Uterus (tissue), 4 donors: ENCODE results near the gene INF2. TPM values are rescaled to one million over a fixed set of nuclear protein-coding genes. Genes with fewer than 3 reads are reported as not detected.

Experiments
- DNase-seq, 2 donors: peaks; one replicate each; pipeline ENCODE4 v3.0.0-alpha.2; 2019 to 2020
- H3K27ac ChIP-seq, 2 donors: fragments of 200-600 bp; sonication (generic); 1 replicate in 1 of 2; 2 replicates in 1 of 2; pipeline ENCODE4 v1.5.1; 2016 to 2018
- H3K27me3 ChIP-seq, 2 donors: fragments of 200-600 bp; sonication (generic); one replicate each; pipeline ENCODE4 v1.5.1; 2018 to 2019; ENCODE audit warnings: control low read depth in 1 of 2
- H3K36me3 ChIP-seq, 2 donors: fragments of 200-600 bp; sonication (generic); one replicate each; pipeline ENCODE4 v1.5.1; 2019; ENCODE audit warnings: control low read depth in 1 of 2
- H3K4me1 ChIP-seq, 2 donors: fragments of 200-600 bp; sonication (generic); one replicate each; pipeline ENCODE4 v1.5.1; 2018 to 2019; ENCODE audit warnings: control low read depth in 1 of 2
- H3K4me3 ChIP-seq, 2 donors: fragments of 200-600 bp; sonication (generic); 1 replicate in 1 of 2; 2 replicates in 1 of 2; pipeline ENCODE4 v1.5.1; 2018 to 2019; ENCODE audit warnings: mild to moderate bottlenecking in 1 of 2
- H3K9me3 ChIP-seq, 2 donors: fragments of 200-600 bp; sonication (generic); one replicate each; pipeline ENCODE4 v1.5.1; 2019; ENCODE audit warnings: control low read depth in 1 of 2
- POLR2A ChIP-seq, 2 donors: fragments of 450-650 bp; IDR thresholded peaks; one replicate each; pipeline ENCODE4 v1.6.1; 2016; ENCODE audit warnings: antibody characterized with exemption in 2 of 2, mild to moderate bottlenecking in 1 of 2, moderate library complexity in 1 of 2
- intact Hi-C: fragments of 100-400 bp; cut with DNase I; formaldehyde crosslinking; loops from one replicate; pipeline ENCODE4 v1.15.1; 2023; ENCODE audit warnings: low total_unique reads
- total RNA-seq, 4 donors: library from RNA; depleted of rRNA in 3 of 4; stranded (reverse); fragments of >200 nt in 3 of 4; gene quantifications; one replicate each; pipeline versions ENCODE4 v1.1.0 to v1.2.4, GENCODE V29; 2014 to 2023
- TF ChIP-seq, protein P1 (sequence below), 4 experiments: fragments of 200-600 bp in 2 of 4; fragments of 450-650 bp in 2 of 4; sonication (generic) in 2 of 4; IDR thresholded peaks; one replicate each; pipeline ENCODE4 v1.5.1; 2016 to 2019; ENCODE audit warnings: antibody characterized with exemption in 4 of 4, mild to moderate bottlenecking in 2 of 4, moderate library complexity in 1 of 4
- donor health status: DM: yes; HTN: yes; CAD: no.

Gene INF2
- total RNA-seq, 4 donors from 2014 or later, result 13.5 to 79.4 (median 44.6) TPM

DNA sequence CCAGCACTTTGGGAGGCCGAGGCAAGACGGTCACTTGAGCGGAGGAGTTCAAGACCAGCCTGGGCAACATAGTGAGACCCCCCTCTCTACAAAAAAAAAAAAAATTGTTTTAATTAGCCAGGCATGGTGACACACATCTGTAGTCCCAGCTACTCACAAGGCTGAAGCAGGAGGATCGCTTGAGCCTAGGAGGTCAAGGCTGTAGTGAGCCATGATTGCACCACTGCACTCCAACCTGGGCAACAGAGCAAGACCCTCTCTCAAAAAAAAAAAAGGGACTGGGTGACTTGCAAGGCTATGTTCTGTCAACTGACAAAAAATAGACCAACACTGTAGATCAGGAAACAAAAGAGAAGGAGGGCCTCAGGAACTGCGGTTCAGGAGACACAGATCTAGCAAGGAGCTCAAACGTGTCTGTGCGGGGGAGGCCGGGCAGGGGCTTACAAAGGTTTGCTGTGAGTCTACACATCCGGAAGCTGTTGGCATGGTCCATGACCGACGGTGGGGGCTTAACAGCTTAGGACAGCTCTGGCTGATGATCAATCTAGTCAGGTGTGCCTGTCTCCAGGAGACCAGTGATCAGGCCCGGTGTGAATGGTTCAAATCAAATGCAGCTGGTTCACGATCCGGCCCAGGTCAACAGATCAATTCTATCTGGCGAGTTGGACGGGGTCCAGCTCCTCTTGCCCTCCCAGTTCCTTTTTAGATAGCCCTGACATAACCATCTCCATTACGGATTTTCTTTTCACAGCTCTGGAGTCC lies 31.7 kb upstream of the INF2 start:
- Histone ChIP-seq H3K27ac (no peak overlapping the region), H3K4me3 (no peak overlapping the region), H3K9me3 (peaks cover 0 to 3% of the 10 kb centered on the region in 2 donors), H3K36me3 (no peaks in the 10 kb centered on the region), H3K4me1 (peaks cover 0 to 3% of the 10 kb centered on the region in 2 donors), H3K27me3 (no peaks in the 10 kb centered on the region)
- intact Hi-C loops, result no loop called here
- TF ChIP-seq, protein P1, sequence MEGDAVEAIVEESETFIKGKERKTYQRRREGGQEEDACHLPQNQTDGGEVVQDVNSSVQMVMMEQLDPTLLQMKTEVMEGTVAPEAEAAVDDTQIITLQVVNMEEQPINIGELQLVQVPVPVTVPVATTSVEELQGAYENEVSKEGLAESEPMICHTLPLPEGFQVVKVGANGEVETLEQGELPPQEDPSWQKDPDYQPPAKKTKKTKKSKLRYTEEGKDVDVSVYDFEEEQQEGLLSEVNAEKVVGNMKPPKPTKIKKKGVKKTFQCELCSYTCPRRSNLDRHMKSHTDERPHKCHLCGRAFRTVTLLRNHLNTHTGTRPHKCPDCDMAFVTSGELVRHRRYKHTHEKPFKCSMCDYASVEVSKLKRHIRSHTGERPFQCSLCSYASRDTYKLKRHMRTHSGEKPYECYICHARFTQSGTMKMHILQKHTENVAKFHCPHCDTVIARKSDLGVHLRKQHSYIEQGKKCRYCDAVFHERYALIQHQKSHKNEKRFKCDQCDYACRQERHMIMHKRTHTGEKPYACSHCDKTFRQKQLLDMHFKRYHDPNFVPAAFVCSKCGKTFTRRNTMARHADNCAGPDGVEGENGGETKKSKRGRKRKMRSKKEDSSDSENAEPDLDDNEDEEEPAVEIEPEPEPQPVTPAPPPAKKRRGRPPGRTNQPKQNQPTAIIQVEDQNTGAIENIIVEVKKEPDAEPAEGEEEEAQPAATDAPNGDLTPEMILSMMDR (IDR thresholded peaks at IDR 0.05), result no peak
- no peak for TF ChIP-seq POLR2A (IDR thresholded peaks at IDR 0.05)
- no peak for DNase-seq

DNA sequence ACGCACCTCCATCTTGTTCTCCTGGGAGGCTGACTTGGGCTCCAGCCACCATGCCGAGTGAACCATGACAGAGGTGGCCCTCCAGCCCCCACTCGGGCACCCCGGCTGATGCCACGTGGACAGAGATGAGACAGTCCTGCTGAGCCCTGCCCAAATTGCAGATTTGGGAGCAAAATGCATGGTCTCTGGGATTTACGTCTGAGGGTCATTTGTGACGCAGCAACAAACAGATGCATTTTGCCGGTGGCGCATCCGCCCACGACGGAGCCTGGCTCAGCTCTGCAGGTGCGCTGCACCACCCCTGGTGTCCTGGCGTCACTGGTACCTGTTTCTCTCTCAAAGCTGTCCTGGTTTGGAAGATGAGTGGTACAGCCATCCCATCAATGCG lies 31.1 kb upstream of the INF2 start:
- DNase-seq, result no peak
- Histone ChIP-seq H3K4me1 (peaks cover 0 to 3% of the 10 kb centered on the region in 2 donors), H3K36me3 (no peaks in the 10 kb centered on the region), H3K4me3 (no peak overlapping the region), H3K9me3 (peaks cover 0 to 3% of the 10 kb centered on the region in 2 donors), H3K27me3 (no peaks in the 10 kb centered on the region), H3K27ac (no peak overlapping the region)
- intact Hi-C loops, result no loop called here
- TF ChIP-seq POLR2A (IDR thresholded peaks at IDR 0.05), result no peak
- TF ChIP-seq, protein P1 (IDR thresholded peaks at IDR 0.05), result no peak

DNA sequence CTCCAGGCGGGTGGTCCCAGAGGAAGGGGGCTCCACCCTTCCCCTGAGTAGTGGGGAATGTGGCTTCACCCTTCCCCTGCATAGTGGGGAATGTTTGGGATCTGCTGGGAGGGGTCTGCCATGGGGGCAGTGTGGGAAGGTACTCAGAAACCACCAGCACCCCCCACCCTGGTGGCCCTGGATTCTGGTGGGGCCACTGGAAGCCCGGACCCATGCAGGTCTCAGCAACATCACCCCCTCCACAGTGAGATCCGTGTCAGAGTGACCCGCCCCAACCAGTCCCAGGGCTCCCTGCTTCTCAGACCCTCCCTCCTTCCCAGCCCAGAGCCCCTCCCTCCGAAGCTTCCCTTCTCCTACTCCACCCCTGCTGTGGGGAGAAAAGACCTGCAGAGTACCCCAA lies 30.3 kb upstream of the INF2 start:
- Histone ChIP-seq H3K27me3 (no peaks in the 10 kb centered on the region), H3K36me3 (no peaks in the 10 kb centered on the region), H3K4me3 (no peak overlapping the region), H3K4me1 (peaks cover 0 to 3% of the 10 kb centered on the region in 2 donors), H3K9me3 (no peaks in the 10 kb centered on the region), H3K27ac (no peak overlapping the region)
- no peak for TF ChIP-seq POLR2A (IDR thresholded peaks at IDR 0.05)
- TF ChIP-seq, protein P1 (IDR thresholded peaks at IDR 0.05), result no peak
- intact Hi-C loops, result no loop called here
- DNase-seq, result no peak

DNA sequence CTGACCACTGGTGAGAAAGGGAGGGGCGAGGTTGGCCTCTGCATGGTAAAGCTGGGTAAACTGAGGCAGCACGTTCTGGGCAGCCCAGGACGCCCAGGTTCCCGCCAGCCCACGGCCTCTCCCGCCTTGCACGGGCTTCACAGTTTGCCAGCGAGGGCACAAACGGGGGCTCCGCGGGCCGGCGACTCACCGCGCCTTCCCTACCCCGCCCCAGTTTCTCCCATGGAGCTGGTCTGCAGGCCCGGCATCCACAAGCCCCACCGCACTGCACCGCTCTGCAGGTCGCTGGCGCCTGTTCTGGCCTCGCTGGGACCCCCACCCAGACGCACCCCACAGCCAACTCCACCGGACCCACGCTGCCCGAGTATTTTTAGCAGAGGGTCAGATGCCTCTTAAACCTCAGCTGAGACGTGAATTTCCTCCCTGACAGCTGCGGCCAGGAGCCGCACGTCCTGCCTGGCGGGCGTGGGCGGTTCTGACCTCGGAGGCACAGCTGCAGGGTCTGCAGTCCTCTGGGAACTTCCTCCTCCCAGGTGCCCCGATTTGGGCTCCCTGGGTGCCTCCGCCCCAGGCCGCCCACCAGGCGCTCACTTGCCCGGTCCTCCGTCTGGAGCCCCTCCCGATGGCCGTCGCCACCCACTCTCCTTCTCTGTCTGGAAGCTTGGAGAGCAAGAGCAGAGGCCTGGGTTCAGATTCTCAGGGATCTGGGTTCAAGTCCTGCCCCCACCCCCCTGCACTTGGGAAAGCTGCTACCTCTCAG lies 29.5 kb upstream of the INF2 start:
- DNase-seq, result no peak
- H3K9me3 ChIP-seq, result no peaks in the 10 kb centered on the region
- peaks cover 0 to 3% of the 10 kb centered on the region in 2 donors for H3K4me1 ChIP-seq
- H3K27ac ChIP-seq, result no peak overlapping the region
- H3K36me3 ChIP-seq, result no peaks in the 10 kb centered on the region
- TF ChIP-seq POLR2A (IDR thresholded peaks at IDR 0.05), result no peak
- TF ChIP-seq, protein P1 (IDR thresholded peaks at IDR 0.05), result no peak
- no peak overlapping the region for H3K4me3 ChIP-seq
- no peaks in the 10 kb centered on the region for H3K27me3 ChIP-seq
- intact Hi-C loops, result no loop called here

DNA sequence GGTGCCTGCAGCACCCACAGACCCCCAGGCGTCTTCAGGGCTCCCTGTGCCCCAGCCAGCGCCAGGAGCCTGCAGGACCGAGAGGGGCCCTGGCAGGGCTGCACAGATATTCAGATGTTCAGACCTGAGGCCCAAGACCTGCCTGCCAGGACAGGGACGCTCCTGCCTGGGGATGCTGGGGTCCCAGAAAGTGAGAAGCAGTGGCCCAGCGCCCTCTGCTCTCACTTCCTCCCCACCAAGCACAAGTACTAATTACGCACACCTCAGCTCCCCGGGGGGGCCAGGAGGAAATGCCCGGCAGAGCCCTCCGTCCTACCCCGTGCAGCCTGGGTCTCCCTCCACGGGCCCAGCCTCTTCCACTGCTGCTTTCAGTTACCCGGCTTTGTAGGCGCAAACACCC lies 28.8 kb upstream of the INF2 start:
- TF ChIP-seq, protein P1 (IDR thresholded peaks at IDR 0.05), result no peak
- TF ChIP-seq POLR2A (IDR thresholded peaks at IDR 0.05), result no peak
- H3K27me3 ChIP-seq, result no peaks in the 10 kb centered on the region
- no peak for DNase-seq
- intact Hi-C loops, result no loop called here
- H3K4me3 ChIP-seq, result no peak overlapping the region
- peaks cover 0 to 3% of the 10 kb centered on the region in 2 donors for H3K4me1 ChIP-seq
- H3K27ac ChIP-seq, result no peak overlapping the region
- H3K9me3 ChIP-seq, result no peaks in the 10 kb centered on the region
- no peaks in the 10 kb centered on the region for H3K36me3 ChIP-seq
